ENCODE results near the gene PTGER3.
A peak's percentile ranks its signal among the peaks of the same experiment; 100 is the strongest.

Gene PTGER3

GRCh38 chr1:71047635-71048607 is at the start of gene PTGER3:
TSS of gene PTGER3 (minus strand) at chr1:71047816. CDS start at chr1:71047577, 239 bp downstream.
- peak; percentile 69 for DNase-seq (ENCODE audit: low spot score)

DNA sequence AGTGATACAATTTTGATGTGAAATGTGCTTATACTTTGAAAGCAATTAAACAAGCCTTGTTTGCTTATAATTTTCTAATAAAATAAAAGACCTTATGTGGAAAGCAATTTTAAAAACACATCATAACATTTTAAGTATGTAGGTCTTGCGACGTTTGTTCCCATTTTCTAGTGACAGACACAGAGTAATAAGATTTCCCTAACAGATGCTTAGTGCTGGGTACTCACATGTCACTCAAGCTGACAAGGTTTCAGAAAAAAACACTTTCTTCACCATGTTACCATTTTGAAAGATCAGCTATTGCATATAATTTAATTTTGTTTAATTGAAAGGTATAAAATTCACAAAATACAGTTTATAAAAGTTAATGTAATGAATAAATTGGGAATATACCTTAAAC is 47.3 kb upstream of the PTGER3 start:
- DNase-seq (ENCODE audit: low spot score), result no peak

GRCh38 chr1:71093938-71094337 is 46.3 kb upstream of the PTGER3 start:
- DNase-seq (ENCODE audit: low spot score), result no peak

DNA sequence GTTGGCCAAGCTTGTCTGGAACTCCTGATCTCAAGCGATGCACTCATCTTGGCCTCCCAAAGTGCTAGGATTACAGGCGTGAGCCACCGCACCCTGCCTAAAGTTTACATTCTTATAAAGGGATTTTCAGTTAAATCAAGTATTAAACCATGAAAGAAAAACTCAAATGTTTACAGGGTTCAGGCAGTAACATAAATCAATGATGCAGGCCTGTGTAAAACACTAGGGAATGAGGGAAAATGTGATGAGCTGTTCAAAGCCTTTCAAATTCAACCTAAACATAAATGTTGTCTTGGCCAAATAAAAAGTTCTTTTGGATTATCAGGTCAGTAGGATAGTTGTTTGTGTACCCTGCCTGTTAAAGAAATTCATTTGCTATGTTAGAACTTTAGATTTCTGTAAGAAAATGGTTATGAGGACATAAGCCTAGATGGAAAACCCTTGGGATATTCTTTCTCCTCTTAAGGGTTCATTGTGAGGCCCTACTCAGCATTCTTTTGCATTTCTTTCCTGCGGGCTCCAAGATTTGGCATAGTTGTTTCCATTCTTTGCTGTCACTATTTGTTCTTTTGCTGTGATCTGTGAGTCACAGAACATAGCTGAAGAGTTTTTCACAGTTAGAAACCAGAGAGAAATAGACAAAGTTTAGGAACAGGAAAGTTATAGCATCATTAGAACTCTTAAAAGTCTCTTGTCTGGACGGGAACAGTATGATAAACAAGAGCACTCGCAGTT is 42.1 kb upstream of the PTGER3 start:
- DNase-seq (ENCODE audit: low spot score), result peak; percentile 25

GRCh38 chr1:71088645-71089287 is 41.1 kb upstream of the PTGER3 start:
- DNase-seq (ENCODE audit: low spot score), result no peak

DNA sequence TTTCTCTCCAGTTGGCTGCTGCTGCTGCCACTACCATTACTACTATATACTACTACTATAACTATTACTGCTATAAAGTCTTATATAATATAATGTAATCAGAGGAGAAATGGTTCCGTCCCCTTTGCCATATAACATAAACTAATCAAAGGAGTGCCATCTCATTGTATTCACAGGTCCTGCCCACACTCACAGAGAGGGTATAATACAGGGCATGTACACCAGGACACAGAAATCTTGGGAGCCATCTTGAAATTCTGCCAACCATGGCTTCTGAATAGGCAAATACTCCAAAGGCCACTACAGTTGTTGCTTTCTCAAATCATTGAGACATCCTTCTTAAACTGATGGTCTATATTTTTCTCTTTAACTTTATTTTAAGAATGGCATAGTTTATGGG is 40.1 kb upstream of the PTGER3 start:
- DNase-seq (ENCODE audit: low spot score), result no peak

GRCh38 chr1:71087060-71087459 is 39.4 kb upstream of the PTGER3 start:
- no peak for DNase-seq (ENCODE audit: low spot score)

DNA sequence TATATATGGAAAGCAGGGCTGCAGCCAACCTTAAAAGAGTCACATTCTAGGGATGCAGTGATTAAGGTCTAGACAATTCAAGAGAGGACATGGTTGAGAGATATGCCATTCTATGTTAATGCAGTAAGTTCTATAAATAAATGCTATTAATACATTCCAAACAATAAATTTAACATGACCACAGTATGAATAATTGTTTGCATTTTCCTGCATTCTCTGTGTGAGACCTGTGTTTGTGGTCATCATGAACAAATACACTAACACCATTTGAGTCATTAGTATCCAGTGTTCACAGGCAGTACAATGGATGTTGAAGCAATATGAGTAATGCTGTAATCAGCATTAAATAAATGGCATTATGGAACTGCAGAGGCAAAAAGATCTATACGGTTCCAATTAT is 38.7 kb upstream of the PTGER3 start:
- no peak for DNase-seq (ENCODE audit: low spot score)

DNA sequence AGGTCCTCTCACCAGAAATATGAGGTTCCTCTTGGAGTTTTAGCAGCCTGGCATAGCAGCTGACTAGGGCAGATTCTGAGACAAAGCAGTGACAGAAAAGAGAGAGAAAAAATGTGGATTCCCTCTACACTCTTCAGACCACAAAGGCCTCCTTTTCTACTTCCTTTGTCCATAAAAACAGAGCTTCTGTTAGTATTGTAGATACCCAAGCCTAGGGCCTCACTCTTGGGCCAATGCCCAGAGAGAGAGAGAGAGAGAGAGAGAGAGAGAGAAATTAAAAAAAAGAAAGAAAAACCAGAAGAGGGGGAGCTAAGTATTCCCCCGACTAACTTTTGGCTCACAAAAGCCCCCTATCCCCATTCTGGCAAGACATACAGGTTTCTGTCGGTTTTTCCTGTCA is 35.7 kb upstream of the PTGER3 start:
- no peak for DNase-seq (ENCODE audit: low spot score)

DNA sequence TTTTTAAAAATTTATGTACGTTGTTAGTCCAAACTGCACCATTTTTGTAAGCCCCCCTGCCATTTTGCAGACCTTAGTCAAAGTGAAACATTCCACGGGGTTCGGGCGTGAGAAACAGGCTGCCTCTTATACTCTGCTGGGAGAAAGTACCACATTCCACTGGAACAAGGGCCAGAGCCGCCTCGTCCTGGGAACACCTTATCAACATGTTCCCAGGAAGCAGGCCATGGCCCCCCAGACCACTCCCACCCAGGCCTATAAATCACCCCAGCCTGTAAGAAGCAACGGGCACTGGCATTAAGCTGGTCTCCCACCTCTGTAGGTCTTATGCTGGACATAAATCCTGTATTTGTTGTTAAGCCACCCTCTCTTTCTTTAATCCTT is 34.1 kb upstream of the PTGER3 start:
- DNase-seq (ENCODE audit: low spot score), result no peak

DNA sequence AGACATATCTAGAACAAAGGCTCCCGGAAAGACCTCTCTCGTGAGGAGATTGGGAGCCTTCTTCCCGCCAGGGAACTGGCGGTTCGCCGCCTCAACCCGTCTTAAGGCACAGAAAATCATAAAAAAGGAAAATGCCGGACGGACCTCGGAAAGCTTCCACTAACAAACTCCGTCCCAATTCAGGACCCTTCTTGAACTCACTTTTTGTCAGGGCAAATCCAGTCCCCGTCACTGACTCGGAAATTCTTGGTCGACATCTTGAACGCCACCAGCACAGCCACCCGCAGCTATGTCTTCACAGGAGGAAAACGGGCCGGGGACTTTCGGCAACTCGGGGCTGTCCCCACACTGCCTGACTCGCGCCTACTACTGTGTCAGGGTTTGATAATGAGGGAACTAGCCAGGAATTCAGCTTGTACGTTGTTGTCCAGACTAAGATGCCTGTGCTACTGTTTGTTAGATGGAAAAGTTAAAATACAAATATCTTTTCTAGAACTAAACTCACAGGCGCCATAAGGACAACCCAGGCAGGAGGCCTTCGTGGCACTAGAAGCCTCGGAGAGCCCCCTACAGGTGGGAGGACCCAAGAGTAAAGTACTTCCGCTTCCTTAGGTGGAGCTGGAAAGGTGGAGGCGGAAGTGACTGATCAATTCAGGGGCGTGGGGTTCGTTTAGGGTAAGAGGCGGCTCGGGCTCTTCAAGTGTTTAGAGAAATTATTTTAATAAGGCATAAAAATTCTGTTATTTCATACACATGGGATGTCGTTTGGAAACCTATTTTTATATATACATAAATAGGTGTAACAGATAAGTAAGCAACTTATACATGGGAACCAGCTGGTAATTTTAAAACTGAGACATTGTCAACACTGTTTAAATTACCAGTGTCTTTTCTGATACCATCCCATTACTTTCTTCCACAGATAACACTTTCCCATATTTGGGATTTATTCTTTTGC is 33.4 kb upstream of the PTGER3 start, which contains the start of gene ZRANB2:
Gene ZRANB2, minus strand, starts transcription at position 297 of the 958 bp plus-strand sequence. Its CDS starts 40 bp downstream, at position 257.
- DNase-seq (ENCODE audit: low spot score), result peak; percentile 87

- DNase-seq (ENCODE audit: low spot score), result peak; percentile 14
Measured at GRCh38 chr1:71080230-71080738, 32.7 kb upstream of the PTGER3 start.

- no peak for DNase-seq (ENCODE audit: low spot score)
Measured at GRCh38 chr1:71074681-71075080, 27.1 kb upstream of the PTGER3 start.

DNA sequence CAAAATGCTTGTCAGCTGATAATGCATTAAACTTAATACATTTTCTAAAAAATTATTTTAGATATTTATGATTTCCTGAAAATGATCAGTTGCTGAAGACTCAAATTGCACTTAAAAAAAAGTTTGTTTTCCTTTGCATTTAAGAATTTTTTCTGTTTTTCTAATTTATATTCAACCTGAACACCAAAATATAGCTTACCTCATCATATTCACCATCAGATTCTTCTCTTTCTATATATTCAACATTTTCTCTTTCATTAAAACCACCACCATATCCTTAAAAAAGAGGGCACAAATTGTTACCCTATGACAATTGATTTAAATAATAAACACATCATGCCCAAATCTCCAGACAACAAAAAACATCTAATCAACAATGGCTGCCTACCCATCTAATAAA is 24.7 kb upstream of the PTGER3 start:
- DNase-seq (ENCODE audit: low spot score), result no peak

- no peak for DNase-seq (ENCODE audit: low spot score)
Measured at GRCh38 chr1:71071720-71072119, 24.1 kb upstream of the PTGER3 start.

DNA sequence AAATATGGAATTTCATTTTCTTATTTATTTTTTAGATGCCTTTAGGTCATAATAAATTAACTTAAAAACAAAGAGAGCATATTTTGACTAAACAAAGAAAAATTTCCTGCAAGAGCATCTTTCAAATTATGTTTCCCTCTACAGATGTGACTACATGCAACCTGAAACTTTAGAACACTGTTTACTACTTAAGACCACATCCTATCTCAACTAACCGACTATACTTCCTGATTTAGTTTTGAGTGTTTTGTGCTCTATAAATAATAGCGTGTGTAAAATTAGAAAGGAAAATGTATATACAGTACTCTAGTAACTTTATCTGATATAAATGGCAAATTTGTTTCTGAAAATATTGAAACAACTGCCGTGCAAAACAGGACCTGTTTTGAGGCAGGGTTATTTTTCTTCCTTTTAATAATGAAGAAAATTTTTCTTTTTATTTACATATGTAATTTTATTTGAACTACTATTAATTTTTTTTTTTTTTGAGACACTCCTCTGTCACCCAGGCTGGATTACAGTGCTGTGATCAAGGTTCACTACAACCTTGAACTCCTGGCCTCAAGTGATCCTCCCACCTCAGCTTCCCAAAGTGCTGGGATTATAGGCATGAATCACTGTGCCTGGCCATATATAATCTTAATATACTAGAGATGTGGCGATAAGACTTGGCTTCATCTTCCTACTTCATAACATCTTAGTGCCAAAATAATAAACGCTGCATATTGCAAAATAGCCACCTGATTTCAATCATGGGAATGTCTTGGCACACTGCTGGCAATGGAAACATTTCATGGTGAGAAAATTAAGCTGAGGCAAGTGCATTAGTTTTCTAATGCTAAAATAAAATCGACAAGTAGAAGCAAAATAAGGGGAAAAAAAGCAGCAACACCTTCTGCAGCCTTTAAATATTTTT is 21.0 kb upstream of the PTGER3 start:
- no peak for DNase-seq (ENCODE audit: low spot score)

DNA sequence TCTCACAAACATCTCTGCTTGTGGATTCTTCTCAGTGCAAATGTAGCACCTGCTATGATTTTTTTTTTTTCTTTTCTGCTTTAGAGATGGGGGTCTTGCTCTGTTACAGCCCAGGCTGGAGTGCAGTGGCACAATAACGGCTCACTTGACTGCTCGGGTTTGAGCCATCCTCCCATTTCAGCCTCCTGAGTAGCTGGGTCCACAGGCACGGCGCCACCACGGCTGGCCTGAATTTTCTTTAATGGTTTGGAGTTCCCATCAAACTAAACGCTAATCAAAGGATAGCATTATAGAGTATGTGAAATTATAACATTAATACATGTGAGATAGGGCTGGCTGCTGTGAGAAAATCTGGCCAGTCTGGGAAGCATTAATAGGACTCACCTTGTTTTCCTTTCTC is 7.2 kb upstream of the PTGER3 start:
- DNase-seq (ENCODE audit: low spot score), result no peak

- no peak for DNase-seq (ENCODE audit: low spot score)
Measured at GRCh38 chr1:71054281-71054731, 6.7 kb upstream of the PTGER3 start.

DNA sequence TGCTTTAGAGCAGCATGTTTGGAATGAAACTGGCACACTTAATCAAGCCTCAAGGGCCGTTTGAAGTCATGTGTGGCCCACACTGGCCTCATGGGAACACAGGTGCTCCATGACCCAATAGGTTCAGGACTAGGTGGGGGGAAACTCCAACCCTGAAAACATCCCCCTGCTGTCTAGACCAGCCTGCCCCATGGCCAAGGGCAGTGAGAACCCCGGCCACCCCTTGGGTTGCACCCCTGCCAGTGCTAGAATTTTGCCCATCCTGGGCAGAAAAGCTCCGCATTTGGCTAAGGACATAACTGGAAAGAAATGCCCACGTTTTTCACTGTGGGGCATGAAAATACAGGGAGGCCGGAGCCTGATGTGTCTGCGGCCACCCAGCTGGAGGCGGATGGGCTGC is 6.1 kb upstream of the PTGER3 start:
- DNase-seq (ENCODE audit: low spot score), result no peak

DNA sequence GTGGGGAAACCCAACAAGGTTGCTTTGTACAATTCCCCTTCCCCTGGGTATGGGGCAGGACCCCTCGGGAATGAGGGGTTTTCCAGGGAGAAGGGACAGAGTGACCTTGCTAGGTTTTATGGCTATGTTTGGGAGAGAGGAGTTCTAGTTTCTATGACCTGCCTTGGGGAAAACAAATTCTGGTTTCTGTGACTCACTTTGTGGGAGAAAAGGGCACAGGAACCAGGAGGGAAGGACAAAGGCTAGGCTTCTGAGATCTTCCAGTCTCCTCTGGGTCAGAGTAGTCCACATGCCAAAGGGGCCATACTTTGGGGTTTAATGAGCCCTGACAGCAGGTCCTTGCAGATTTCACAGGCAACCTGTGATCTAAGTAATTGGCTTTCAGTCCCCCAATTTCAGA is 5.5 kb upstream of the PTGER3 start:
- no peak for DNase-seq (ENCODE audit: low spot score)
